ENCODE measurements around the gene SYNJ2.

GRCh38 chr6:157984686-157985225 is 3.1 kb downstream of the SYNJ2 start:
- TF ChIP-seq CTCF (IDR thresholded peaks at IDR 0.05) (no peak), POLR2A (IDR thresholded peaks at IDR 0.05) (no peak)
